Activated naive CD4-positive, alpha-beta T cell (primary cell): ENCODE data around the gene CCDC106.

Experiments
- DNase-seq, 4 experiments: peaks; one replicate each; lab custom pipeline; 2025; lab: John Stamatoyannopoulos, UW

CCDC106 gene

DNA sequence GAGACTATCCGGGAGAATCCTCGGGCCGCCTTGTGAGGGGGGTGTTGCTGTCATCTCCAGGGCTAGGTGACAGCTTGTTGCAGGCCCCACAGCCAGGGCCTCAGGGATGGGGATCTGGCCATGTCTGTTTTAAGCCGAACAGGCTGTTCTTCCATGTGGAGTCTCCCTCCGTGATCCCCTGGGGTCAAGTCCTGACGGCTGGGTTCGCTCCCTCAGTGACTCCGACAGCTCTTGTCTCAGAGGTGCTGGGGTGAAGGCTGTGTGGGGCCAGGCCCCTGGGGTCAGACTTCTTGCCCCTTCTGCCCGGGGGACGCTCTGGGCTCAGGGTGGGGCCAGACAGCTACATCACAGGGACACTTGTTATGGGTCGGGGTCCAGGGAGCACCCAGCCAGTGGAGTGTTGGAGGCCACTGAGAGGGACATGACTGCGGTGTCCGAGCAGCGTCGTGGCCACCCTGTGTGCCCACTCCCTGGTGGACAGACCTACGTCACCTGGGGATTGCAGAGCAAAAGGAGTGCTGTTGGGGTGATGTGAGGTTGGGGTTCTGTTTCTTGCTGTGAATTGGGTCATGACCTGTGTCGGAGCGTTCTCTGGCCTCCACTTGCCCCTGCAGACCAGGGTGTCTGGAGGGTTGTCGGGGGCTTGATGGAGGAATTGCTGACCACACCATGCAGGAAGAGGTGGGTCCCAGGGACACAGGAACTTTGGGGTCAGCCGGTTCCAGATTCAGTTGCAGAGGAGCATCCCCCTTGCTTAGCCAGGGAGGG, 48.5 kb downstream of the CCDC106 start:
- no peak for DNase-seq

DNA sequence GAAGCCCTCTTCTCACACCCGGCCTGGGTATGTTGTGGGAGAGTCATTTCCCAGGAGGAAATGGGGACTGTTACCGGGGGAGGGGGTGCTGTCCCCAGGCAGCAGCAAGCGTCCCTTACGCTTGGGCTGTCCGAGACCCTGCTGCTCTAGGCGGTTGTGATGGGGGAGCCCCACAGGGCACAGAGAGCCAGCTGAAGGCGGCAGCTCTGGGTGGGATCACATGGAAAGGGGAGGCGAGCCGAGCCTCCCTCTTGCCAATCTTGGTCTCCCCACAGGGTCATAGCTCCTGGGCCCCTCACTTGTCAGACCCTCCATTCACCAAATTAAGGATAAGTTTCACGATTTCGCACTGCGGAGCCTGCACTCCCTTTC, 49.0 kb downstream of the CCDC106 start:
- no peak for DNase-seq

DNA sequence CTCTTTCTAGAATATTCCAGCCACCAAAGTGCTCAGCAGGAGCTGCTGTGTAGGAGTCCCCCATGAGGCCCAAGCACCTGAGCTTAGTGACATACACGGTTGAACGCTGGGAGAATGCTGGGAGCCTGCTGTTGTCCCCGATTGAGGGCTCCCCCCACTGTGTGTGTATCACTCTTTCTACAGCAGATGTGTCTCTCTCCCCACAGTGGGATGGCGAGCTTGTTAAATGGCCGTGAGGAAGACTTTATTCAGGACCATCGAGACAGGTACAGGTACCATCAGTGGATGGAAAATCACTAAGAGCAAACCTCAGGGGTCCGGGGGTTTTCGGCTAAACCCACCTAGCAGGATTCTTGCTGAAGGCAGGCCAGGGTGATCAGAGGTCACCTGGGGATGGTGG, 49.7 kb downstream of the CCDC106 start:
- no peak for DNase-seq

DNA sequence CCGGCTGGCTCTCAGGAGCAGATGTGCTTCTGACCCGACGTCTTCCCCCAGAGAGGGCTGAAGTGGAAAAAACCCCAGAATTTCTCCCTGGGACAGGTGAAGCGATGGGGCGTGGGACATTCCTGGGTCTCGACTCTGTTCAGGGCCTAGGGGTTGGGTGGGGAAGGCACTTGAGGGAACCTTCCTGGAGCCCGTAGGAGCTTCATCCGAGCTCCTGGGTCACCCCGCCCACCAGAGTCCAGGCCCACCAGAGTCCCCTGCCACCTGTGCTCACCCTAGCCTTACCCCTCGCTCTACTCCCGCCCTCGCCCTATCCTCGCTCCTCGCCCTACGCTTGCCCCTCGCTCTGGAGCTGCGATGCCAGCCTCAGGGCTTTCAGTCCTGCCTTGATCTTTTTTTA, 50.2 kb downstream of the CCDC106 start:
- DNase-seq, result no peak

DNA sequence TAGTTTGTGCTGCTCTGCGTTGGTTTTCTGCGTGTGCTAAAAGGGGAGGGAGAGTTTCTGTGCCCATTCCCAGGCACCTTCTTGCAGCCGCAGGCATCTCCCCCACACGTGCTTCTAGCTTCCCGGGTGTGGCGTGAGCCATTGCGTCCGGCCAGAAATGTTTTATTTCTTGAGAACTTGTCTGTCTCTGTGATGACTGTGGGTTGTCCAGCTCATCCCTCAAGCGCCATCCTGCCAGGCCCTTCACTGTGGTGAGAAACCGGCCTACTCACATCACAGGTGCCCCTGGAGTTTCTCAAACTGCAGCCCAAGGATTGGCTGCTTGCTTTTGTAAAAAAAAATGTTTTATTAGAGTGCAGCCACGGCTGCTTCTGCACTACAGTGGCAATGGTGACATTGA, 51.2 kb downstream of the CCDC106 start:
- DNase-seq, result no peak

DNA sequence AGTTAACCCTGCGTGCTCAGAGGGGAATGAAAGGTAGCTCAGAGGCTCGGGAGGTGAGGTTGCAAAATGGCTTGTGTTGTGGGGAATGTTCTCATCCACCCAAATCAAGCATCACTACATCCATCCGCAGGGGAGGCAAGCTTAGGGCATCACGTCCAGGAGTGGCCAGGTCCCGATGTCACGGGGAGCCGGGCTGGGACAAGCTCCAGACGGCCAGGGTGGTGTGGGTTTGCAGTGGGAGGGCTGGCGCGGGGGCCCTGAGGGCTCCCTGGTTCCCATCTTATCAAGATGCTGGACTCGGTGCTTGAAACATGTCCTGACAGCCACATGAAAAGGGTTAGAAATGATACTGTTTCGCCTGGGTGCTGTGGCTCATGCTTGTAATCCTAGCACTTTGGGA, 52.8 kb downstream of the CCDC106 start:
- no peak for DNase-seq

DNA sequence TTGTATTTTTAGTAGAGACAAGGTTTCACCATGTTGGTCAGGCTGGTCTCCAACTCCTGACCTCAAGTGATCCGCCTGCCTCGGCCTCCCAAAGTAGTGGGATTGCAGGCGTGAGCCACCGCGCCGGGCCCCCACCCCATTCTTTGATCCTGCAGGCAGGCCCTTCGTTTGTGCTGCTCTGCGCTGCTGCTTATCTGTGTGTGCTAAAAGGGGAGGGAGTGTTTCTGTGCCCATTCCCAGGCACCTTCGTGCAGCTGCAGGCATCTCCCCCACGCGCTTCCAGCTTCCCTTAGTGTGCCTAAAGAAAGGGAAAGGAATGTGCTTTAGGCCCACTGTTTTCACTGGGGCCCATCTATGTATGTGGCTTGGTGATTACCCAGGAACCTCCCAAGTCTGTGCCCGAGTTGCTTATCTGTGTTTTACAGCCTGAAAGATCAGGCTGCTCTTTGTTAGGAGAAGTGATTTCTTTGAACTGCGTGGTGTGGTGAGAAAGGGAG, 54.2 kb downstream of the CCDC106 start:
- no peak for DNase-seq
